Prostate gland (tissue), 2 donors: ENCODE data around the gene EIF5A. TPM values are rescaled to one million over a fixed set of nuclear protein-coding genes. Genes with fewer than 3 reads are reported as not detected.

Experiments
- DNase-seq: peaks from one replicate; pipeline ENCODE4 v3.0.0-alpha.2; 2019; ENCODE audit warnings: low spot score
- H3K27ac ChIP-seq, 2 donors: fragments of 200-600 bp; sonication (generic); 2 replicates each; pipeline ENCODE4 v1.5.1; 2017 to 2019
- H3K27me3 ChIP-seq: fragments of 200-600 bp; sonication (generic); replicated peaks from 2 replicates; pipeline ENCODE4 v1.5.1; 2019; ENCODE audit not compliant: insufficient read depth
- H3K36me3 ChIP-seq, 2 donors: fragments of 200-600 bp; sonication (generic); 1 replicate in 1 of 2; 2 replicates in 1 of 2; pipeline versions ENCODE4 v1.5.1 to v1.8.1; 2017 to 2019
- H3K4me1 ChIP-seq: fragments of 200-600 bp; sonication (generic); replicated peaks from 2 replicates; pipeline ENCODE4 v1.5.1; 2019
- H3K4me3 ChIP-seq, 2 donors: fragments of 200-600 bp; sonication (generic); 2 replicates each; pipeline ENCODE4 v1.5.1; 2017 to 2019
- H3K9me3 ChIP-seq: fragments of 200-600 bp; sonication (generic); 2 replicates; pipeline ENCODE4 v1.5.1; 2017
- POLR2A ChIP-seq: fragments of 450-650 bp; IDR thresholded peaks from one replicate; pipeline ENCODE4 v1.6.1; 2016; ENCODE audit warnings: antibody characterized with exemption, mild to moderate bottlenecking
- POLR2AphosphoS5 ChIP-seq: sonication (generic); formaldehyde crosslinking; IDR thresholded peaks from one replicate; pipeline ENCODE4 v1.6.1; 2017; ENCODE audit warnings: antibody characterized with exemption
- WGBS: methylation state at CpG from one replicate; pipeline ENCODE4 v1.1.5; 2018; 5-methylcytosine and 5-hydroxymethylcytosine counted together
- intact Hi-C: fragments of 100-400 bp; cut with DNase I; formaldehyde crosslinking; loops from one replicate; pipeline ENCODE4 v1.14.2; 2022
- total RNA-seq, 2 donors: library from RNA; depleted of rRNA; stranded (reverse); fragments of >200 nt; gene quantifications; one replicate each; pipeline ENCODE4 v1.1.0, GENCODE V29; 2016
- TF ChIP-seq, protein P1 (sequence below), 4 experiments: fragments of 200-600 bp in 2 of 4; fragments of 450-650 bp in 2 of 4; sonication (generic) in 2 of 4; IDR thresholded peaks; 1 replicate in 3 of 4; 2 replicates in 1 of 4; pipeline ENCODE4 v1.5.1; 2016 to 2019; ENCODE audit warnings: antibody characterized with exemption in 4 of 4, mild to moderate bottlenecking in 2 of 4, moderate library complexity in 2 of 4

EIF5A gene
- total RNA-seq, 2 donors from 2014 or later: 172 to 195 TPM

DNA sequence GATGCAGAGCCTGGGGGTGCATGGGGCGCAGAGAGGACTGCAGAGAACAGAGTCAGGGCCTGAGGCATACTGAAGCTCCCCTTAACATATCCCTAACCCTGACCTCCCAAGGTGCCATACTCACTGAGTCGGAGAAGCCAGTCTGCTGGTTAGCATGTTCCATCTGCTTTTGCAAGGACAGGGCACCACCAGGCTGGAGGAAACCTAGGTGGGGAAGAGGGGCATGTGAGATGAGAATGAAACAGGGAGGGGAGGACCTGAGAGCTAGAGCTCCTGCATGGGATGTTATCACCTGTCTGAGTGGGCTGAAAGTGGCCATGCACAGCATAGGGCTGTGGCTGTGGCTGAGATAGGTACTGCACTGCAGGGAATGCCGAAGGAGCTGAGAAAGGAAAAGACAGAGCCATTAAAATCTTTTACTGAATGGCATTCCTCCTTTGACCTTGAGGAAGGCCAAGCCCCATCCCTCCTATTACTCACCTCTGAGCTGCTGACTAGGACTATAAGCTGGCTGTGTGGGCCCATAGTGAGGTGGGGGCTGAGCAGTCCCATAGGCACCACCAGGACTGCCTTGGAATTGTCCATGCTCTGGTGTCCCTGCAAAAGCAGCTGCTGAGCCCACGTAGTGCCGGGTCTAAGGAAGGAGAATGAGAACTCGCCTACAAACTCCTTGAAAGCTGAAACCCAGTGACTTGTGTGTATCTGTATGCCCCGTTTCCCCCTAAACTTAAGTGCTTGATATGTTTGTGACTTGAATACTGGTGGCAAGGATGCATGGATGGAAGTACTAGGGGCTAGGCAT lies 5.9 kb downstream of the EIF5A start:
- TF ChIP-seq POLR2A: no peak
- TF ChIP-seq, protein P1, sequence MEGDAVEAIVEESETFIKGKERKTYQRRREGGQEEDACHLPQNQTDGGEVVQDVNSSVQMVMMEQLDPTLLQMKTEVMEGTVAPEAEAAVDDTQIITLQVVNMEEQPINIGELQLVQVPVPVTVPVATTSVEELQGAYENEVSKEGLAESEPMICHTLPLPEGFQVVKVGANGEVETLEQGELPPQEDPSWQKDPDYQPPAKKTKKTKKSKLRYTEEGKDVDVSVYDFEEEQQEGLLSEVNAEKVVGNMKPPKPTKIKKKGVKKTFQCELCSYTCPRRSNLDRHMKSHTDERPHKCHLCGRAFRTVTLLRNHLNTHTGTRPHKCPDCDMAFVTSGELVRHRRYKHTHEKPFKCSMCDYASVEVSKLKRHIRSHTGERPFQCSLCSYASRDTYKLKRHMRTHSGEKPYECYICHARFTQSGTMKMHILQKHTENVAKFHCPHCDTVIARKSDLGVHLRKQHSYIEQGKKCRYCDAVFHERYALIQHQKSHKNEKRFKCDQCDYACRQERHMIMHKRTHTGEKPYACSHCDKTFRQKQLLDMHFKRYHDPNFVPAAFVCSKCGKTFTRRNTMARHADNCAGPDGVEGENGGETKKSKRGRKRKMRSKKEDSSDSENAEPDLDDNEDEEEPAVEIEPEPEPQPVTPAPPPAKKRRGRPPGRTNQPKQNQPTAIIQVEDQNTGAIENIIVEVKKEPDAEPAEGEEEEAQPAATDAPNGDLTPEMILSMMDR (IDR thresholded peaks at IDR 0.05): peak in 1 of 4 experiments; percentile 11
- no peaks in the 10 kb centered on the region for H3K27me3 ChIP-seq
- H3K4me3 ChIP-seq: no peak overlapping the region
- peaks cover 17% of the 10 kb centered on the region for H3K4me1 ChIP-seq
- 94% methylated on average over 7 of the region's 7 CpGs for WGBS
- DNase-seq: no peak
- H3K27ac ChIP-seq: no peak overlapping the region
- H3K36me3 ChIP-seq: peaks cover 8 to 23% of the 10 kb centered on the region in 2 donors
- intact Hi-C loops: no loop called here
- no peaks in the 10 kb centered on the region for H3K9me3 ChIP-seq

DNA sequence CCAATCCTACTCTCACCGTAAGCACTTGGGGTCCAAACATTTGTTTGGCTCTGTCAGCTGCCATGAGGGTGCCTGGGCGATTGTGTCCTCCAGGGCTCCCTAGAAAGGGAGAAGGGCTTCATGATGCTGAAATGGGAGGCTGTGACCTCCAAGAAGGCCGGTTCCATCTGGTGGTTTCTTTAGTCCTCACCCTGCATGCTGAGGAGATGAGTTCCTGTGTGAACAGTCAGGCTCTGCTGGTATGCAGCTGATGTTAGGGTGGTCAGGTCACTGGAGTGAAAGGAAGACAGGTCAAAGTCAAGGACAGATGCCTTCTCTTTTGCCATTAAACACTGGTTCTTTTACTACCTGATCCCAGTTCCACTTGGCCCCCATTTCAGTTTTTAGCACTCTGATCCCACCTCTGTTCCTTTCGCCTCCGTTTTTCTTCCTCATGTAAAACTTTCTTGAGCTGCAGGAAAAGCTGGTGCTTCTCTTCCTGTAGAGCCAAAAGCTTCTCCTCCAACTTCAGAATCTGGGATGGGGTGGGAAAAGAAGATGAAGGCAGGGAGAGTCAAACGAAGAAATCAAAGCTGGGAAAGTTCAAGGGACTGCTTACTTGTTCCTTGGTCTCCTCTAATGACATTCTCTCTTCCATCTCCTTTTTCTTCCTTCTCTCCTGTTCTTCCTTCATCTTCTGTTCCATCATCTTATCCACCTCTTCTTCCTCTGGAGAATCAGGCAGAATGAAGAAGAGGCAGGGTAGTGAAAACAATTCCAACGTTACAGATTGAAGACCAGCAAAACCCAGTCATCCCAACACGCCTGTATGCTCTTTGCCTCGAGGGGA lies 6.7 kb downstream of the EIF5A start:
- no peak for DNase-seq
- H3K4me3 ChIP-seq: peak overlapping the region; percentile 82 to 88
- 51% methylated on average over 9 of the region's 9 CpGs for WGBS
- no peaks in the 10 kb centered on the region for H3K9me3 ChIP-seq
- peaks cover 17% of the 10 kb centered on the region for H3K4me1 ChIP-seq
- intact Hi-C loops: no loop called here
- peaks cover 8 to 23% of the 10 kb centered on the region in 2 donors for H3K36me3 ChIP-seq
- TF ChIP-seq, protein P1 (IDR thresholded peaks at IDR 0.05): no peak
- TF ChIP-seq POLR2AphosphoS5 (no peak), POLR2A (no peak)
- H3K27ac ChIP-seq: peak overlapping the region; percentile 91 to 93
- no peaks in the 10 kb centered on the region for H3K27me3 ChIP-seq

DNA sequence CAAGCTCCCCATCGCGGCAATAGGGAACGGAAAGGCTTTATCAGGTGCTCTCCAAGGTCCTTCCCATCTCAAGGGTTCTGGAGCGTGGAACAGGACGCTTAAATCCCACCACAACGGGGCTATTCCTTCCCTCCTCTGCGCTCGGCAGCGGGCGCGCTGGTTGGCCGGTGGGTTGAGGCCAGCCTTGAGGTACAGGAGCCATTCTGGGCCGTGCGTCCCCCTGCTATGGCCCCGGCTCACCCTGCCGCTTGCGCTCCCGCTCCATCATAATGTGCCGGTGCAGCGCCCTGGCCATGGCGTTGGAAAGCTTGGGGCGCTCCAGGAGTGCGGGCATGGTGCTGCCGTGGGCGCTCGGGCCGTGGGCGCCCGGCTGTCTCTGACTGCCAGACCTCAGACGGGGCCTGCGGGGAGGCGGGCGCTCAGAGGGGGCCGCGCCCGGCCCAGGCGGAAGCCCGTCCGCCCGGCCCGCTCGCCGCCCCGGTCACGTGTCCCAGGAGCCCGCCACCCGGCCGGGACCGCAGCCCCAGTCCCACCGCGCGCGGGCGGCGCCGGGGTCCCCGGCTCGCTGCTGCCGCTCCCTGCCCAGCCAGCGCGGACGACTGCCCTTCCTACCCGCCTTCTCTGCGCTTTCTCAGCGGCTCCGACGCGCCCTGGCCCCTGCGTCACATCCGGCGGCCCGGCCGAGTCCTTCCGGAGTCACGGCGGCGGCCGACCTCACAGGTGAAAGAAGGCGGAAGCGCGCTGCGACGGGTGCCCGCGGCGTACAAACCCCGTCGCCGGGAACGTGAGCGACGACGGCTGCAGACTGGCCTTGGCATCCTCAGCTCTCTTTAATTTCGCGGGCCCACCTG lies 7.5 kb downstream of the EIF5A start, which contains the start of gene GPS2:
Gene GPS2, minus strand, starts transcription at position 642 of the 851 bp plus-strand sequence. Its CDS starts 308 bp downstream, at position 334.
- Histone ChIP-seq H3K4me1 (peaks cover 12% of the 10 kb centered on the region), H3K9me3 (no peaks in the 10 kb centered on the region), H3K4me3 (peak within 1 kb of the TSS; percentile 82 to 88), H3K27ac (peak within 1 kb of the TSS; percentile 91 to 93), H3K36me3 (peaks cover 8 to 23% of the 10 kb centered on the region in 2 donors), H3K27me3 (no peaks in the 10 kb centered on the region)
- TF ChIP-seq POLR2A (peak; percentile 72), POLR2AphosphoS5 (peak; percentile 98)
- TF ChIP-seq, protein P1 (IDR thresholded peaks at IDR 0.05): no peak
- under 1% methylated on average over 63 of the region's 95 CpGs for WGBS
- intact Hi-C loops: no loop called here
- DNase-seq: peak; percentile 92

DNA sequence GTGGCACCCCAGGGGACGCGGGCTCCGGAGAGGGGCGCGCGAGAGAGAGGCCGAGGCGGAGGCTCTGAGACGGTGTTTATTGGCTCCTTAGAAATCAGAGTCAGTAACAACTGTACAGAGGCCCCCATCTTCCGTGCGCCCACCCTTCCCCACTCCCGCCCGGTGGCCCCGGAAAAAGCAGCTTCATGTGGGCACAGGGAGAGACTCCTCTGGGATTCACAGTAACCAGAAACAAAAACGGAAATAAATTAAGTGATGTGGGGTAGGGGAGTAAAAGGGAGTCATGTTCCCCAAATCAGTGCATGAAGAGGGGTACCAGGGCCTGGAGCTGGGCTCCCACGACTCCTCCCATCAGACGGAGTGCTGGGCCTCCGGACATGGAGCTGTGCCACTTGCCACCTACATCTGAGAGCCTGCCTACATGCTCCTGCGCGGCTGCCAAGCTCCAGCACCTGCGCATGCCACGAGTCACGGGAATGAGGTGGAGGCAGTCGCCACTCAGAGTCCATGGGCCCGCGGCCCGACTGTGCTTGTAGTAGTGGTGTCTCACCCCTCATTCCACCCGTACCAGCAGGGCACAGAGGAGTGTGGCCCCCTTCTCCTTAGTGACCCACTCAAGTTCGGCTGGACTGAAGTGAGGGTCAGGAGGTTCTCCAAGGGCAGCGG lies 8.3 kb downstream of the EIF5A start:
- DNase-seq: no peak
- intact Hi-C loops: no loop called here

More for the DNA sequence above, 8.3 kb downstream of the EIF5A start:
- Histone ChIP-seq H3K36me3 (peaks cover 8 to 23% of the 10 kb centered on the region in 2 donors), H3K27me3 (no peaks in the 10 kb centered on the region), H3K4me3 (peak overlapping the region; percentile 82 to 88), H3K9me3 (no peaks in the 10 kb centered on the region), H3K4me1 (peaks cover 8% of the 10 kb centered on the region), H3K27ac (peak overlapping the region; percentile 91 to 93)
- TF ChIP-seq, protein P1 (IDR thresholded peaks at IDR 0.05): no peak
- 30% methylated on average over 30 of the region's 30 CpGs for WGBS
